GM12864 (cell line): ENCODE data around the gene SMPD3.

ENCODE experiments used
- DNase-seq: peaks from one replicate; pipeline ENCODE4 v3.0.0-alpha.2; 2011; ENCODE audit warnings: low read depth
- H3K4me3 ChIP-seq: 2 replicates; pipeline ENCODE4 v1.5.1; 2011; ENCODE audit warnings: mild to moderate bottlenecking, low read depth, low read length, control low read depth
- CTCF ChIP-seq: IDR thresholded peaks from 2 replicates; pipeline ENCODE4 v1.5.1; 2011; ENCODE audit warnings: low read depth, mild to moderate bottlenecking, moderate library complexity, low read length, control low read depth, inconsistent platforms; ENCODE audit errors: missing control alignments

Gene SMPD3

GRCh38 chr16:68358951-68359350 lies 89.4 kb downstream of the SMPD3 start:
- no peak for TF ChIP-seq CTCF
- DNase-seq, result no peak
- no peak overlapping the region for H3K4me3 ChIP-seq

- TF ChIP-seq CTCF, result no peak
- DNase-seq, result no peak
- no peak overlapping the region for H3K4me3 ChIP-seq
Observed at GRCh38 chr16:68357923-68358322, 90.4 kb downstream of the SMPD3 start.

GRCh38 chr16:68357521-68357922 lies 90.8 kb downstream of the SMPD3 start:
- TF ChIP-seq CTCF, result peak; percentile 6
- no peak for DNase-seq
- no peak overlapping the region for H3K4me3 ChIP-seq

- TF ChIP-seq CTCF, result no peak
- no peak for DNase-seq
- no peak overlapping the region for H3K4me3 ChIP-seq
Observed at GRCh38 chr16:68356919-68357286, 91.4 kb downstream of the SMPD3 start.

GRCh38 chr16:68356249-68356918 lies 91.9 kb downstream of the SMPD3 start:
- no peak overlapping the region for H3K4me3 ChIP-seq
- DNase-seq, result peak; percentile 77
- no peak for TF ChIP-seq CTCF

GRCh38 chr16:68355447-68356248 lies 92.7 kb downstream of the SMPD3 start:
- no peak for TF ChIP-seq CTCF
- no peak overlapping the region for H3K4me3 ChIP-seq
- no peak for DNase-seq
